K562 (cell line): ENCODE data around the gene ARID3B. TPM values are rescaled to one million over a fixed set of nuclear protein-coding genes. Genes with fewer than 3 reads are reported as not detected.
A peak's percentile ranks its signal among the peaks of the same experiment; 100 is the strongest.

Experiments used
- ATF1 ChIP-seq, 2 experiments: fragments of 450-650 bp in 1 of 2; IDR thresholded peaks; 2 replicates each; pipeline ENCODE4 v1.6.1; 2016; ENCODE audit warnings: missing compliant biosample characterization in 1 of 2, missing genetic modification characterization in 1 of 2
- ATF2 ChIP-seq: sonication (generic); formaldehyde crosslinking; IDR thresholded peaks from 2 replicates; pipeline ENCODE4 v1.8.1; 2022; ENCODE audit warnings: missing genetic modification reagents
- CXXC5 ChIP-seq: fragments of 250-450 bp; sonication (Bioruptor Pico); IDR thresholded peaks from 2 replicates; pipeline ENCODE4 v1.8.0; 2022; ENCODE audit warnings: inconsistent platforms, mild to moderate bottlenecking, moderate library complexity
- DEAF1 ChIP-seq: fragments of 450-650 bp; formaldehyde crosslinking; IDR thresholded peaks from 2 replicates; pipeline ENCODE4 v1.4.0; 2020; ENCODE audit warnings: mild to moderate bottlenecking, moderate library complexity
- ELF2 ChIP-seq: fragments of 250-450 bp; sonication (Bioruptor Pico); IDR thresholded peaks from 2 replicates; pipeline ENCODE4 v1.5.0; 2021; ENCODE audit warnings: mild to moderate bottlenecking
- FOXA3 ChIP-seq, 2 experiments: fragments of 450-650 bp in 1 of 2; sonication (generic) in 1 of 2; formaldehyde crosslinking; IDR thresholded peaks in 1 of 2; conservative IDR thresholded peaks in 1 of 2; 2 replicates each; pipeline versions ENCODE4 v1.4.0 to v1.8.0; 2020 to 2022; ENCODE audit warnings: mild to moderate bottlenecking in 2 of 2, missing genetic modification reagents in 1 of 2
- FUS ChIP-seq: fragments of 200-400 bp; formaldehyde crosslinking; optimal IDR thresholded peaks from 2 replicates; pipeline ENCODE3; 2017; ENCODE audit warnings: low read depth, low read length
- LEF1 ChIP-seq: fragments of 450-650 bp; IDR thresholded peaks from 2 replicates; pipeline ENCODE4 v1.6.1; 2016; ENCODE audit warnings: mild to moderate bottlenecking
- MTF1 ChIP-seq: fragments of 250-450 bp; sonication (Bioruptor Pico); IDR thresholded peaks from 2 replicates; pipeline ENCODE4 v1.9.0; 2021; ENCODE audit warnings: moderate library complexity, mild to moderate bottlenecking, inconsistent platforms, borderline replicate concordance
- NELFE ChIP-seq: IDR thresholded peaks from 2 replicates; pipeline ENCODE4 v1.6.1; 2011; ENCODE audit warnings: mild to moderate bottlenecking; ENCODE audit not compliant: insufficient read depth, insufficient read length
- NR1H2 ChIP-seq: sonication (generic); formaldehyde crosslinking; IDR thresholded peaks from 2 replicates; pipeline ENCODE4 v1.4.0; 2020; ENCODE audit warnings: mild to moderate bottlenecking, missing genetic modification reagents
- POLR2AphosphoS2 ChIP-seq: IDR thresholded peaks from 2 replicates; pipeline ENCODE4 v1.6.1; 2012; ENCODE audit warnings: low read length, improper control_type of control experiment
- RNF2 ChIP-seq: sonication (generic); IDR thresholded peaks from 2 replicates; pipeline ENCODE4 v1.6.1; 2016
- SIN3A ChIP-seq, 2 experiments: fragments of 150-350 bp in 1 of 2; IDR thresholded peaks; 2 replicates each; pipeline ENCODE4 v1.6.1; 2011 to 2016; ENCODE audit warnings: borderline replicate concordance in 2 of 2, low read depth in 2 of 2, low read length in 2 of 2, mild to moderate bottlenecking in 2 of 2, moderate library complexity in 2 of 2; ENCODE audit not compliant: control insufficient read depth in 1 of 2
- SOX6 ChIP-seq: fragments of 450-650 bp; IDR thresholded peaks from 2 replicates; pipeline ENCODE4 v1.6.1; 2014; ENCODE audit warnings: mild to moderate bottlenecking
- SRSF3 ChIP-seq: fragments of 200-400 bp; formaldehyde crosslinking; IDR thresholded peaks from 2 replicates; pipeline ENCODE4 v1.6.1; 2016; ENCODE audit warnings: mild to moderate bottlenecking, low read length, moderate library complexity; ENCODE audit not compliant: insufficient read depth
- TCF15 ChIP-seq: fragments of 250-450 bp; sonication (Bioruptor Pico); IDR thresholded peaks from 2 replicates; pipeline ENCODE4 v1.8.0; 2022; ENCODE audit warnings: moderate library complexity, mild to moderate bottlenecking, inconsistent platforms
- TCF7L2 ChIP-seq: fragments of 150-350 bp; IDR thresholded peaks from 2 replicates; pipeline ENCODE4 v1.6.1; 2016; ENCODE audit warnings: low read depth, mild to moderate bottlenecking, low read length, moderate library complexity
- TOE1 ChIP-seq, 2 experiments: fragments of 450-650 bp in 1 of 2; sonication (generic) in 1 of 2; formaldehyde crosslinking in 1 of 2; IDR thresholded peaks; 2 replicates each; pipeline versions ENCODE4 v1.7.1 to v1.8.0; 2016 to 2022; ENCODE audit warnings: borderline replicate concordance in 2 of 2, mild to moderate bottlenecking in 2 of 2, antibody characterized with exemption in 1 of 2, inconsistent platforms in 1 of 2, low read depth in 1 of 2, missing genetic modification reagents in 1 of 2, moderate library complexity in 1 of 2
- ZNF140 ChIP-seq: fragments of 250-450 bp; sonication (Bioruptor Pico); IDR thresholded peaks from 2 replicates; pipeline ENCODE4 v1.8.0; 2021; ENCODE audit warnings: moderate library complexity, mild to moderate bottlenecking, inconsistent platforms
- ZNF217 ChIP-seq: sonication (generic); formaldehyde crosslinking; IDR thresholded peaks from 2 replicates; pipeline ENCODE4 v1.8.0; 2022; ENCODE audit warnings: mild to moderate bottlenecking, missing genetic modification reagents
- ZNF347 ChIP-seq: fragments of 450-650 bp; formaldehyde crosslinking; IDR thresholded peaks from 2 replicates; pipeline ENCODE4 v1.4.0; 2020; ENCODE audit warnings: low read depth, mild to moderate bottlenecking, moderate library complexity
- ZNF354B ChIP-seq: fragments of 250-450 bp; sonication (Bioruptor Pico); IDR thresholded peaks from 2 replicates; pipeline ENCODE4 v1.4.0; 2020
- ZNF408 ChIP-seq: fragments of 250-450 bp; sonication (Bioruptor Pico); IDR thresholded peaks from 2 replicates; pipeline ENCODE4 v1.4.0; 2020; ENCODE audit warnings: low read depth, mild to moderate bottlenecking, moderate library complexity
- ZNF431 ChIP-seq: sonication (generic); formaldehyde crosslinking; IDR thresholded peaks from 2 replicates; pipeline ENCODE4 v1.8.0; 2022; ENCODE audit warnings: mild to moderate bottlenecking, missing genetic modification reagents
- ZNF696 ChIP-seq: fragments of 250-450 bp; sonication (Bioruptor Pico); conservative IDR thresholded peaks from 2 replicates; pipeline ENCODE4 v1.4.0; 2020; ENCODE audit warnings: mild to moderate bottlenecking, moderate library complexity
- polyA plus RNA-seq, 8 experiments: library from polyadenylated mRNA; depleted of rRNA in 4 of 8; stranded (reverse) in 5 of 8; unstranded in 3 of 8; fragments of >200 nt; fragmentation: Nextera tagmentation in 2 of 8; fragmentation: Illumina TruSeq in 1 of 8; extraction: Ambion mirVana in 2 of 8; extraction: Trizol in 1 of 8; gene quantifications; 2 replicates each; pipeline versions ENCODE4 v1.2.1 to v1.2.3, GENCODE V29; 2011 to 2014; ENCODE audit warnings: inconsistent platforms in 1 of 8, missing spikeins in 1 of 8
- total RNA-seq, 7 experiments: library from RNA; depleted of rRNA in 6 of 7; stranded (reverse); fragments of >200 nt in 6 of 7; fragmentation: Illumina TruSeq in 2 of 7; extraction: Trizol in 2 of 7; gene quantifications; 2 replicates each; pipeline versions ENCODE4 v1.2.1 to v1.2.3, GENCODE V29; 2011 to 2021; ENCODE audit warnings: low replicate concordance in 1 of 7

ARID3B gene
- total and polyA plus RNA-seq, 9 of the 15 experiments (the other 6 are each of a cell fraction or from before 2014, with no cell fraction given), result 0.32 to 15.1 (median 7.1) TPM

- TF ChIP-seq TCF7L2 (no peak), ZNF217 (CRISPR knock-in tag) (no peak), FOXA3 (CRISPR knock-in tag; conservative IDR thresholded peaks at IDR 0.05 in 1 of 2, IDR thresholded peaks at IDR 0.05 in 1 of 2) (no peak), ZNF347 (CRISPR knock-in tag) (no peak), RNF2 (peak; percentile 98), ZNF354B (no peak), ZNF696 (CRISPR knock-in tag) (no peak), SRSF3 (no peak), SIN3A (IDR thresholded peaks at IDR 0.05; ENCODE audit: borderline replicate concordance in 2 of 2, control insufficient read depth in 1 of 2, low read depth in 2 of 2, low read length in 2 of 2) (peak; percentile 60 to 97), ZNF140 (CRISPR knock-in tag) (no peak), NR1H2 (CRISPR knock-in tag) (no peak), ZNF431 (CRISPR knock-in tag) (no peak), SOX6 (peak; percentile 96), LEF1 (peak; percentile 96), TOE1 (IDR thresholded peaks at IDR 0.05; ENCODE audit: borderline replicate concordance) (peak; percentile 86; the same call in 1 of the 2 replicates), TOE1 (CRISPR knock-in tag; IDR thresholded peaks at IDR 0.05; ENCODE audit: borderline replicate concordance, low read depth) (0 out of 2 replicates have a peak, but pooled peaks have one; percentile 71), ATF2 (CRISPR knock-in tag) (no peak), ZNF408 (no peak), CXXC5 (peak; percentile 100), NELFE (no peak), FUS (no peak), POLR2AphosphoS2 (no peak), ELF2 (CRISPR knock-in tag) (no peak), DEAF1 (CRISPR knock-in tag) (no peak), MTF1 (no peak), ATF1 (CRISPR knock-in tag; IDR thresholded peaks at IDR 0.05) (no peak), ATF1 (tag; IDR thresholded peaks at IDR 0.05) (peak; percentile 92), TCF15 (CRISPR knock-in tag) (no peak)
These were observed 5.0 kb downstream of the ARID3B start (continued) for GRCh38 chr15:74545776-74546656.
